ENCODE measurements around the gene GAGE10. TPM values are rescaled to one million over a fixed set of nuclear protein-coding genes. Genes with fewer than 3 reads are reported as not detected.

GAGE10 gene
- not detected in 2 replicates for total RNA-seq

DNA sequence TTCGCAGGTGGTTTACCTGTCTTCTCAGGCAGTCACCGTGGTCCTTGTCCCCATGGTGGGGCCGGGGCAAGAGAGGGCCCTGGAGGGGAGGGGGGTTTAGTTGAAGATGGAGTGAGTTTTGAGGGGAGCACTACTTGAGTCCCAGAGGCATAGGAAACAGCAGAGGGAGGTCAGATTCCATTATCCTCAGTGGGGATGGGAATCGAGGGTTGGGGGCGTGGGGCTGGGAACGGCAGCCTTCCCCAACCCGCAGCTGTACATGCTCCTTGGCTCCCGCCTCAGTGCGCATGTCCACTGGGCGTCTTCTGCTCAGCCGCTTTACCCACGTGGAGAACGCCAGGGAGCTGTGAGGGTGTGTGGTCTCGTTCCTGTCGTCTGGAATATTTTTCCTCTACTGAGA is at the start of gene GAGE10:
Gene GAGE10, plus strand, starts transcription at position 301 of the 400 bp plus-strand sequence. CDS start 1,214 bp downstream, outside the sequence.

GRCh38 chrX:49264460-49264859 is 39.0 kb upstream of the GAGE10 start, which contains the start of gene FOXP3:
TSS of gene FOXP3 (minus strand) at chrX:49264710. CDS start at chrX:49258505, 6,205 bp downstream.

GRCh38 chrX:49269767-49270248 is 33.6 kb upstream of the GAGE10 start, which contains the start of gene PPP1R3F:
TSS of gene PPP1R3F (plus strand) at chrX:49269793. CDS start at chrX:49269870, 77 bp downstream.

GRCh38 chrX:49321737-49322136 is 18.3 kb downstream of the GAGE10 start, which contains the start of gene GAGE12J:
TSS of gene GAGE12J (plus strand) at chrX:49322037. CDS start at chrX:49323194, 1,157 bp downstream.

GRCh38 chrX:49331282-49331681 is 27.8 kb downstream of the GAGE10 start, which contains the start of gene GAGE13:
TSS of gene GAGE13 (plus strand) at chrX:49331582. CDS start at chrX:49332738, 1,156 bp downstream.

Other genes starting within 250 kb of the GAGE10 start
- gene CCDC120, start 244.6 kb upstream of the GAGE10 start, total RNA-seq = 1.1 and 1.5 TPM in 2 replicates
- 38.2 and 38.6 TPM in 2 replicates for gene PRAF2, start 229.6 kb upstream of the GAGE10 start, total RNA-seq
- 54.2 and 77.4 TPM in 2 replicates for gene WDR45, start 223.8 kb upstream of the GAGE10 start, total RNA-seq
- gene GPKOW, start 179.9 kb upstream of the GAGE10 start, total RNA-seq = 19.0 and 19.7 TPM in 2 replicates
- 0.93 and 1.0 TPM in 2 replicates for gene MAGIX, start 140.9 kb upstream of the GAGE10 start, total RNA-seq
- gene PLP2, start 131.7 kb upstream of the GAGE10 start, total RNA-seq = 42.6 and 63.9 TPM in 2 replicates
- gene PRICKLE3, start 117.3 kb upstream of the GAGE10 start, total RNA-seq = 7.1 and 15.0 TPM in 2 replicates
- gene SYP, start 103.5 kb upstream of the GAGE10 start, total RNA-seq = 0.23 and 1.4 TPM in 2 replicates
- not detected in 2 replicates for gene CACNA1F, start 70.3 kb upstream of the GAGE10 start, total RNA-seq
- gene CCDC22, start 68.2 kb upstream of the GAGE10 start, total RNA-seq = 13.0 and 13.7 TPM in 2 replicates
- gene FOXP3, start 38.9 kb upstream of the GAGE10 start, total RNA-seq = not detected in 2 replicates
- 6.0 and 16.3 TPM in 2 replicates for gene PPP1R3F, start 33.9 kb upstream of the GAGE10 start, total RNA-seq
- not detected in 2 replicates for gene GAGE12J, start 18.4 kb downstream of the GAGE10 start, total RNA-seq
- gene GAGE13, start 27.9 kb downstream of the GAGE10 start, total RNA-seq = not detected in 2 replicates
- not detected in 2 replicates for gene GAGE12C, start 228.5 kb downstream of the GAGE10 start, total RNA-seq
- not detected in 2 replicates for gene GAGE12D, start 238.1 kb downstream of the GAGE10 start, total RNA-seq
- gene GAGE12E, start 247.6 kb downstream of the GAGE10 start, total RNA-seq = not detected in 2 replicates